ENCODE measurements around the gene MXRA8.
A peak's percentile ranks its signal among the peaks of the same experiment; 100 is the strongest.

Gene MXRA8

DNA sequence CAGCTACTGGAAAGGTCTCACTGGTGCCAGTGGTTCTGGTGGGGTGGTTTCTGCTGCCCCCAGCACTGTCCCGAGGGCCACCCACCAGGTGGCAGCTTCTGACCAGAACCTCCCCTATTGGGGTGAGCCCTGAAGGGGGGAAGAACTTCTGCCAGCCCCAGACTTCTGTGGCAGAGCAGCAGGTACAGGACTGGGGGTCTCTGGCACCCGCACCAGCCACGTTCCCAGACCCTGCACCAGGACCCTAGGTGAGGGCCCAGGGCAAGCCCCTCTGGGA lies 48.3 kb downstream of the MXRA8 start:
- no peaks in the 10 kb centered on the region for H3K27me3 Mint-ChIP-seq
- H3K9me3 Mint-ChIP-seq = no peaks in the 10 kb centered on the region
- peak overlapping the region; percentile 79 for H3K4me3 Mint-ChIP-seq
- H3K27ac Mint-ChIP-seq = peak overlapping the region; percentile 75
- H3K4me1 Mint-ChIP-seq = peaks cover 28% of the 10 kb centered on the region
- H3K36me3 Mint-ChIP-seq = peaks cover 22% of the 10 kb centered on the region
- ATAC-seq = no peak

DNA sequence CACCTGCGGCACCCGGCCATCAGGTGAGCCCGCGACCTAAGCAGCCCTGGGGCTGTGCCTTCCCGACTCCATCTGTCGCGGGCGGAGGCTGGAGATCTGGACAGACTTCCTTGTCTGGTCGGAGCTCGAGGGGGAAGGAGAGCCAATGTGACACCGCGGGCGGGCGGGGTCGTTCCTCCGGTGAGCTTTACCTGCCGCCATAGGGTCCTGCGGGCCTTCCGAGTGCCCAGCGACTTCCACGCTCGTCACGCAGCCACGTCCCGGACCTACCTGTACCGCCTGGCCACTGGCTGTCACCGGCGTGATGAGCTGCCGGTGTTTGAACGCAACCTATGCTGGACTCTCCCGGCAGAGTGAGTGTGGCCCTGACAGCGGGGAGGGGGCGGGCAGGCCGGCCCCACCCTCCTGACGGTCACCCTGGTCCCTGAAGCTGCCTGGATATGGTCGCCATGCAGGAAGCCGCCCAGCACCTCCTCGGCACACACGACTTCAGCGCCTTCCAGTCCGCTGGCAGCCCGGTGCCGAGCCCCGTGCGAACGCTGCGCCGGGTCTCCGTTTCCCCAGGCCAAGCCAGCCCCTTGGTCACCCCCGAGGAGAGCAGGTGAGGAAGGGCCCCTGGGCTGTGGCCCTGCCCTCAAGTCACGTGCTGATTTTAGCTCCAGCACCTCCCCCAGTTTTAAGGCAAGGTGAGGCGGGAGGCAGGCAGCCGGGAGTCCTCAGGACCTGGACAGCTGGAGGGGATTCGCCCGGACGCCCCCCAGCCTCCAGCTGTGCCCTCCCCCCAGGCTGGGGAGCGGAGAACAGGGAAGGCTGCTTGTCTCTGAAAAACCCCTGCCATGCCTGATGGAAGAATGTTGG lies 48.9 kb downstream of the MXRA8 start:
- ATAC-seq = no peak
- H3K27ac Mint-ChIP-seq = peak overlapping the region; percentile 75
- peaks cover 34% of the 10 kb centered on the region for H3K4me1 Mint-ChIP-seq
- peaks cover 16% of the 10 kb centered on the region for H3K36me3 Mint-ChIP-seq
- no peaks in the 10 kb centered on the region for H3K9me3 Mint-ChIP-seq
- H3K27me3 Mint-ChIP-seq = no peaks in the 10 kb centered on the region
- H3K4me3 Mint-ChIP-seq = peak overlapping the region; percentile 79

DNA sequence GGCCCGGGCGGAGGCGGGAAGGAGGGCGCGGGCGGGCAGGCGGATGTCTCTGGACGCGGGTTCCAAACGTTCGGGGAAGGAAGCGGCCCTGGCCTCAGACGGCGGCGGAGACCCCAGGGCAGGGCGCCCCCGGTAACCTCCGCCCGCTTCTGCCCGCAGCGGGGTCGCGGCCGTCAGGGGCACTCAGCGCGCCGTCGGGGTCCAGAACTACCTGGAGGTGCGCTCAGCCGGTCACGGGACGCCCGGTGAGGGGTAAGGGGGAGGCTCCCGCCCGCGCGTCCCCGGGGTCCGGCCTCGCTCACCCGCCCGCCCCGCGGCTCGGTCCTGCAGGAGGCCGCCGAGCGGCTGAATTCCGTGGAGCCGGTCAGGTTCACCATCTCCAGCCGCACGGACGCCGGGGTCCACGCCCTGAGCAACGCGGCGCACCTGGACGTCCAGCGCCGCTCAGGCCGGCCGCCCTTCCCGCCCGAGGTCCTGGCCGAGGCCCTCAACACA lies 49.6 kb downstream of the MXRA8 start:
- ATAC-seq = peak; percentile 0
- Mint-ChIP-seq H3K27ac (peak overlapping the region; percentile 75), H3K27me3 (no peaks in the 10 kb centered on the region), H3K9me3 (no peaks in the 10 kb centered on the region), H3K4me3 (peak overlapping the region; percentile 83), H3K4me1 (peaks cover 36% of the 10 kb centered on the region), H3K36me3 (peaks cover 13% of the 10 kb centered on the region)

DNA sequence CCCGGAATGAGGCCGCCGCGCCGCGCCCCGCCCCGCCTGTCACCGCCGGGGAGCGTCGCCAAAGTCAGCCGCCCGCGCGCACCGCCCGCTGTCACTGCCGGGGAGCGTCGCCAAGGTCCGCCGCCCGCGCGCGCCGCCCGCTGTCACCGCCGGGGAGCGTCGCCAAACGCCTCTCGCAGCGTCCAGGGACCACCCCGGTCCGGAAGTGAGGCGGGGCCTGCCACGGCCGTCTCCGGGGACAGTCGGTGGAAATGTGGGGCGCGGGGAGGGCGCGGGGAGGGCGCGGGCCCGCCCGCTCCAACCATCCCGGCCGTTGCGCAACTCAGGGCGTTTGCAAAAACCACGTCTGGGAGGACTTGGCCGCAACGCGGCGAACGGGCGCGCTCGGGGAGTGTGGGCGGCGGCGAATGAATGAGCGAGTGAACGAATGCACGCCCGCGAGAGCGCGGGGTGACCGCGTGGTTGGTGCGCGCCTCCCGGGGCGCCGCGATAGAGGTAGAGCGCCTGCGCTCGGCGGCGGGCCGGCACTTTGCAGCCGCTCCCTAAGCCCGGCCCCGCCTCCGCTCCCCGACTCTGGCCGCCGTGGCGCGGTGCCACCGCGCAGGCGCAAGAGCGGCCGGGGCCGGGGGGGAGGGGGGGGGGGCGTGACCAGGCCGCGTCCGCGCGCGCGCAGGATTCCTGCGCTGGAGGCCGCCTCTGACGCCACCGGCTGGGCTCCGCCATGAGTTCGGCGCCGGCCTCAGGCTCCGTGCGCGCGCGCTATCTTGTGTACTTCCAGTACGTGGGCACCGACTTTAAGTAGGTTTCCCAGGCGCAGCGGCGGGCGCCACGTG lies 50.2 kb downstream of the MXRA8 start, which contains the start of the genes ACAP3 and PUSL1:
Gene ACAP3, minus strand, starts transcription at position 8 of the 833 bp plus-strand sequence. CDS start 115 bp downstream, outside the sequence.
Gene PUSL1, plus strand, starts transcription at position 675 of the 833 bp plus-strand sequence. Its CDS starts 47 bp downstream, at position 722.
- H3K27ac Mint-ChIP-seq = peak within 1 kb of the TSS; percentile 83
- no peaks in the 10 kb centered on the region for H3K27me3 Mint-ChIP-seq
- H3K9me3 Mint-ChIP-seq = no peaks in the 10 kb centered on the region
- peak; percentile 82 for ATAC-seq
- peaks cover 36% of the 10 kb centered on the region for H3K4me1 Mint-ChIP-seq
- H3K4me3 Mint-ChIP-seq = peak within 1 kb of the TSS; percentile 83
- peaks cover 9% of the 10 kb centered on the region for H3K36me3 Mint-ChIP-seq

DNA sequence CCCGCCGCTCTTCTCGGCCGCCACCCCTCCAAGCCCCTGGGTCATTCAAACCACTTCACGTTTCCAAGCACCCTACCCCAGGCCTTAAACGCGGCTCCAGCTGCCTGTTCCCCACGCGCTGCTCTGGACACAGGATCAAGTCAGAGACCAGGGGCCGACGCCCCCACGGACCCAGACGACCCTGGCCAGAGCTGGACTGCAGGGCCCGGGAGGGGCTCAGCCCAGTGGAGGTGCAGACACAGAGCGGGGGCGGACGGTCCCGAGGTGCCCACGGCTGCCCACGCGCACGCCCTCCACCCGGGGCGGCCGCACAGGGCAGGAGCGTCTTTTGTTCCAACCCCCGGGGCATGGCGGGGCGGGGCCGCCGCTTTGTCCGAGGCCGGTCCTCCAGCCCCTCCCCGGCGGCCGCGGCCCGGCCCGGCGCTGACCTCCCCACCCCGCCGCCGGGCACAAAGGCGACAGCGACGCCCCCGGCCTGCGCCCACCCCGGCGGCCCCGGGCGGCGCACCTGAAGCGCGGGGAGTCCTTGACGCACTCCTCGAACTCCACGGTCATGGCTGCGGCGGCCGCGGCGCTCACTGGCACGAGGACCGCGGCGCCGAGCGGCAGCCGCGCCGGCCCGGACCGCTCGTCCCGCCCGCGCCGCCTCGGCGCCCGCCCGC lies 51.0 kb downstream of the MXRA8 start:
- ATAC-seq = peak; percentile 1
- no peaks in the 10 kb centered on the region for H3K9me3 Mint-ChIP-seq
- peak overlapping the region; percentile 80 for H3K4me3 Mint-ChIP-seq
- H3K27ac Mint-ChIP-seq = peak overlapping the region; percentile 75
- H3K4me1 Mint-ChIP-seq = peaks cover 36% of the 10 kb centered on the region
- H3K27me3 Mint-ChIP-seq = no peaks in the 10 kb centered on the region
- H3K36me3 Mint-ChIP-seq = peaks cover 2% of the 10 kb centered on the region

DNA sequence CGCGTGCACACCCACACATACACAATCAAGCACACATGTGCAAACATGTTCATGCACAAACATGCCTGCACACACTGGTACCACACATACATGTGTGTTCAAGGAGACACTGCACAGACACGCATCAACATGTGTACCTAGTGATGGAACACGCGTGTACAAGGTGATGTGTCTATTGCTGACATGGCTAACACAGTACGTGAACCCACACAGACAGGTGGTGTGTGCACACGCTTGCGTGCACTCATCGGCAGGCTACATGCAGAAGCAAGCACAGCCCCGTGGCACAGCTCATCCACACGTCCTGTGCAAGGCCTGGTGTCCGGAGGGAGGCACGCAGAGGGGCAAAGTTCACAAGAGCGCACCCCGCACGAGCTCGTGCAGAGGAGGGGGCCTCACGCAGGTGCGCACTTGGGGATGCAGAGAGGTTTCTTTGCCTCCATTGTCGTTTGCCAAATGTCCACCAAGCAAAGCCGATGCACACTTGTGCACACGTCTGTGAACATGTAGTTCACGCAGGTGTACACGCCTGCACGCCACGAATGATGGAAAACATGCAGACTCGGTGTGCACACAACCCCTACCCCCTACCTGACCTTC lies 51.6 kb downstream of the MXRA8 start:
- ATAC-seq = no peak
- Mint-ChIP-seq H3K9me3 (no peaks in the 10 kb centered on the region), H3K27me3 (no peaks in the 10 kb centered on the region), H3K27ac (peak overlapping the region; percentile 83), H3K4me3 (peak overlapping the region; percentile 80), H3K4me1 (peaks cover 36% of the 10 kb centered on the region), H3K36me3 (no peaks in the 10 kb centered on the region)

DNA sequence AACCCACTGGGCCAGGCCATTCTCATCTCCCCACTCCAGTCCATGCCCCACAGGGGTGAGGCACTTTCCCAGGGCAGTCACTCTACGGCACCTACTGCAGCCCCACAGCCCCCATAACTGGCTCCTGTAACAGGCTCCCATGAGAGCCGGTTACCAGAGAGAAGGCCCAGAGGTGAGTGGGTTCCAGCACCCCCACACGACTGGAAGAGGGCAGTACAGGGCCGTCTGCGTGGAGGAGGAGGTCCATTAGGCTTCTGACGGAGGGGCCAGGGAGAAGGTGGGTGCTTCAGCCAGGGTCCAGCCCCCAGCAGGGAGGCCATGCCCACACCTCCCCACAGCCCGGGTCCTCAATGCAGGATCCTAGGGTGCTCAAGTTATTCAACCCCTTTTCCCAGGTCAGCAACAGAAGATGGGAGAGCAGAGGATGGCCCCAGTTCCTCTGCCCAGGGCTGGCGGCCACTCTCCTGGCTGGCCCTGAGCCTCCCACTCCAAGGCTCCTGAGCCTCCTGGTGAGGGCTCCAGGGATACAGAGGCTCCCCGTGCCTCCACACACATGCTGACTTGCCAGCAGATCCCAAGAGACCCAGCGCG lies 52.2 kb downstream of the MXRA8 start:
- no peak for ATAC-seq
- H3K27ac Mint-ChIP-seq = peak overlapping the region; percentile 83
- no peaks in the 10 kb centered on the region for H3K36me3 Mint-ChIP-seq
- H3K27me3 Mint-ChIP-seq = no peaks in the 10 kb centered on the region
- peak overlapping the region; percentile 80 for H3K4me3 Mint-ChIP-seq
- no peaks in the 10 kb centered on the region for H3K9me3 Mint-ChIP-seq
- peaks cover 36% of the 10 kb centered on the region for H3K4me1 Mint-ChIP-seq

DNA sequence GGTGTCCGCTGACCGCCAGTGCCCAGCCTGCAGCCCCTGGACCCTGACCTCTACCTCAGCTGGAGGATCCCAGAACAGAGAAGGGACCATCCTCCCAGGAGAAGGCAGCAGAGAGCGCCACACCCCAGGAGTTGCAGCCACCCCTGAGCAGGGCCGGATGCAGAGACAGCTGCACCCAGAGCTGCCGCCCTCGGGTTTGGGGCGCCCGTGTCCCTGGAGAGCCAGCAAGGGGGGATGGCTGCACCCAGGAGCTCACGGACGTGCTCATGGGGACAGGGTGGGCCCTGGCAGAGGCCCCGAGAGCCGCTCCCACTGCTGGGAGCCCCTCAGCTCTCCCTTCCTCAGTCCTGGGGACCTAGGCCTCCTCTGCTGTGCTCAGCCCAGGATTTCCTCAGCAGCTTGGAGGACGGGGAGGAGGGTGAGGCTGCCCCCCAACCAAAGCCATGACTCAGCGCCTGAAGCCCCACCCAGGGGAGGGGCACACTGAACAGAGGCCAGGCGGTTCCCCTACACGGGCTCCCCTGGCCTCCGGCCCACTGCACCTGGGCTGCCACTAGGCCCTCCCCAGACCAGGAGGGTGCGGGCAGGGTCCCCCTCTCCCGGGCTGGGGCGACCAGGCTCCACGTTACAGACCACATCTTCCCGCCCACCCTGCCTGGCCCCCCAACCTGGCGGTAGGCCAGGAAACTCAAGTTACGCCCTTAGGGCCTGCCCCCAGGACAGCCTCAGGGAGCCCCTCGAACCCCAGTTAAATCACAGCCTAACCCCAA lies 52.9 kb downstream of the MXRA8 start:
- peaks cover 38% of the 10 kb centered on the region for H3K4me1 Mint-ChIP-seq
- peak overlapping the region; percentile 80 for H3K4me3 Mint-ChIP-seq
- H3K27ac Mint-ChIP-seq = peak overlapping the region; percentile 83
- H3K9me3 Mint-ChIP-seq = no peaks in the 10 kb centered on the region
- no peaks in the 10 kb centered on the region for H3K36me3 Mint-ChIP-seq
- peak; percentile 62 for ATAC-seq
- H3K27me3 Mint-ChIP-seq = no peaks in the 10 kb centered on the region

DNA sequence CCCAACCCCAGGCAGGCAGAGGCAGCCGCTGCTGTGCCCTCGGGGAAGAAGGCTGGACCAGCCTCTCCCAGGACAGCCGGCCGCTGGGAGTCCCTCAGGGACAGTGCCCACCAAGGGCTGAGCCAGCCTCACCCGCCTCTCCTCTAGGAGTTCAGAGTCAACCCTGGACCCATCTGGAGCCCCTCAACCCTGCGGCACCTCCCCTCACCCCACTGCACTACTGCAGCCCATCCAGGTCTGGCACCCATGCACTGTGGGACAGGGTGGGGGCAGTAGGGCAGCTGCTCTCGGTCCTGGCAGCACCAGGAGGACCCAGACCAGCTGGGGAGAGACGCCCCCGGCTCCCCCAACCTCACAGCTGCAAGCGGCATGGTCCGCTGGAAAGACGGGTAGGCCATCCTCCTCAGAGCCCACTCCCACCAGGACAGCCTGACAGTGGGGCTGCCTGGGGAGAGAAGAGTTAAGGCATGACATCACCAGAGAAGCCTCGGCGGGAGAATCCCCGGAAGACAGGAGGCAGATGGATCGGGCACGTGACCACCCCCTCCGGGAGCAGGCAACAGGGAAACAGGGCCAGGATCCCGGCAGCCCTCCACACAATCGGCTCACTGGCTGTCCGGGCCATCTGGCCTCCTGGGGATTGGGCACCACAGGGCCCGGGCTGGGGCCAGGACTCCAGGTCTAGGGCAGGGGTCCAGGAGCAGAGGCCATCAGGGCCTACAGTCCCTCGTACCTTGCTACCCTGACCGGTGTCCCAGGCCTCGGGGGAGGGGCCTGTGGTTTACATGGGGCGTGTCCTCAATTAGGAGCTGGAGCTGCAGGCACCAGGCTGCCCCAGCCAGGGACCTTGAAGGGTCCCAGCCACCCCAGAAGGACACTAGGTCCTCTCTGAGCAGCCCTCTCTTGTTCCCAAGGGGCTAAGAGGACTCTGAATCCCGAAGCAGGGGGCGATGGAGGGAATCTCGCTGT lies 53.7 kb downstream of the MXRA8 start:
- Mint-ChIP-seq H3K36me3 (no peaks in the 10 kb centered on the region), H3K4me3 (peak overlapping the region; percentile 80), H3K9me3 (no peaks in the 10 kb centered on the region), H3K4me1 (peaks cover 40% of the 10 kb centered on the region), H3K27me3 (no peaks in the 10 kb centered on the region), H3K27ac (peak overlapping the region; percentile 83)
- no peak for ATAC-seq

DNA sequence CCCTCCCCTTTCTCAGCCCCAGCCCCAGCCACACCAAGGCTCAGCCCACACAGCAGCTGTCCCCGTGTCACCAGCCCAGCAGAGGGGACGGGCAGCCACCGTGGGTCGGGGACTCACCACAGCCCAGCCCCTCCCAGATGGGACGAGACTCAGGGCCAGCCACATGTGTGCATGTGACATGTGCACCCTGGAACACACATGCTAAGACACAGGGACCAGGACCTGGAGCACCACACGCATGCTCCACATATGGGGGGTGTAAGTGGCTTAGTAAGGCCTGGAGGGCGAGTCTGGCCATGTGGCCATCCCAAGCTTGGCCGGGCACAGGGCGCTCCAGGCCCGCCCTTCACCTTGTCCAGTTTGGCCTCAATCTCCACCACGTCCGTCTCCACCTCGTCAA lies 54.6 kb downstream of the MXRA8 start:
- Mint-ChIP-seq H3K27me3 (no peaks in the 10 kb centered on the region), H3K27ac (no peak overlapping the region), H3K36me3 (no peaks in the 10 kb centered on the region), H3K4me3 (no peak overlapping the region), H3K9me3 (no peaks in the 10 kb centered on the region), H3K4me1 (peaks cover 38% of the 10 kb centered on the region)
- no peak for ATAC-seq

DNA sequence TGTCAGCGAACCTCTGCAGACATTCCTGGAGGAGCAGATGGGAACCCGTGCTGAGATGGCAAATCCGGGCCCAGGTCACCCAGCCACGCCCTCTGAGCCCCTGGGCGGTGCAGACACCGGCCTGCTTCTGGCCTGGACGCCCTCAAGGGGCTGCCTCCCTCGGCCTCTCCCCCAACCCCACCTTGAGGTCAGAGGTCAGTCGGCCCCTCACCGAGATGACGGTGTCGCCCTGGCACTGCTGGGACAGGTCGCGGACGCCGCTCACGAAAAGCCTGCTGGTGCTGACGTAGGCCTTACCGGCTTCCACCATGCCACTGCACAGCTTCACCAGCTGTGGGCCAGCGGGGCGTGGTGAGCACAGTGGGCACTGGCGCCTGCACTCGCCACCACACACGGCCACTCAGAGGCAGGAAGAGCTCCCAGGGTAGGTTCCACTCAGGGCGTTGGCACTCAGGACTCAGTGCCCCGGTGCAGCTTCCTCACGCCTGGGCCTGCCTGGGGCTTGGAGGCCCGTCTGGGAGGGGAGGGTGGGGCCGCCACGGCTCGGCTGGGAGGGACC lies 55.3 kb downstream of the MXRA8 start:
- Mint-ChIP-seq H3K4me1 (peaks cover 38% of the 10 kb centered on the region), H3K27ac (no peak overlapping the region), H3K9me3 (no peaks in the 10 kb centered on the region), H3K4me3 (no peak overlapping the region), H3K36me3 (no peaks in the 10 kb centered on the region), H3K27me3 (no peaks in the 10 kb centered on the region)
- ATAC-seq = no peak
